HUDEP-2 (cell line): ENCODE measurements around the gene MAMSTR.
"Not testable (repeated sequence)": the region's sequence is repeated elsewhere in the genome, so short reads cannot be mapped to it uniquely, and the experiment has no call there.

Experiments
- DNase-seq, 76 experiments: peaks; one replicate each; lab custom pipeline; 2025; ENCODE audit not compliant: unreplicated experiment in 76 of 76; lab: John Stamatoyannopoulos, UW

Gene MAMSTR

DNA sequence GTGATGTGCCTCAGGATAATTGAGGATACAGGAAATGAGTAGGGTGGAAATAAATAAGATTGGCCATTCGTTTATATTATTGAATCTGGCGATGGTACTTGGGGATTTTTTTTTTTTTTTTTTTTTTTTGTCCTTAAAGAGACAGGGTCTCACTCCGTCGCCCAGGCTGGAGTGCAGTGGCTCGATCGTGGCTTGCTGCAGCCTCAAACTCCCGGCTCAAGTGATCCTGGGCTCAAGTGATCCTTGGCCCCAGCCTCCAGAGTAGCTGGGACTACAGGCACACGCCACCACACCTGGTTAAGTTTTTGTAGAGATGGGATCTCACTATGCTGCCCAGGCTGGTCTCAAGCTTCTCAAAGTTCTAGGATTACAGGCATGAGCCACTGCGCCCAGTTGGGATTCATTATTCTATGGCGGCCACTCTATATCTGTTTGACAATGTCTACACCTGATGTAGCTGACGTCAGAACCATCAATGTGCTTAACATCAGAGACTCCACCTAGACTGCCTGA, 2.7 kb upstream of the MAMSTR start:
- DNase-seq: no peak

DNA sequence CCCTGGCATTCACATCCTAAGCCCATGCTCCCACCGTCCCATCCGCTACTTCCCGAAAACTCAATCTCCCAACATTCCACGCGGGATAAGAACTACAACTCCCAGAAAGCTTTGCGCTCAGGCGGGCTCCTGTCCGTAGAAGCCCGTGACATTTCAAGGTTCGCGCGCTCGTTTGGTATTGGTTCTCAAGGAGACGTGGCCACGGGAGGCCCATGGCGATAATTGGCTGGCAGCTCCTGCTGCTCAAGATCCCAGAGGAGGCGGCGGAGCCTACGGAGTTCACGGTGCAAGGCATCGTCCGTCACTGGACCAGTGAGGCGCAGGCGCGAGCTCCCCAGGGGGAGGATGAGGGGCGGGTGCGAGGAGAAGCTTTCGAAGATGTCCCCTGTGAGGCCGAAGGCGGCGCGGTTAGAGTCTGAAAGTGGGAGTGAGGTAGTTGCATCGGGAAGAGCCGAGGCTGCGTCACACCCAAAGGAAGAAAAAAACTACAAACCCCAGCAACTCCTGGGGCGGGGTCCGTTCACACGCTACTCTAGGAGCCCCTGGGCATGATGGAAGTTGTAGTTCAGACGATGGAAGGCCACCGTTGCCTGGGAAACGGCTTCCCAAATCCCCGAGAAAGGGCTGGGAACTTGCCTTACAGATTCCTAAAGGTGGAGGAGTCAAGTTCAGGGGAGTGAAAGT, 1.2 kb upstream of the MAMSTR start:
- peak in 75 of 76 experiments; percentile 51 to 99 (median 97) for DNase-seq

DNA sequence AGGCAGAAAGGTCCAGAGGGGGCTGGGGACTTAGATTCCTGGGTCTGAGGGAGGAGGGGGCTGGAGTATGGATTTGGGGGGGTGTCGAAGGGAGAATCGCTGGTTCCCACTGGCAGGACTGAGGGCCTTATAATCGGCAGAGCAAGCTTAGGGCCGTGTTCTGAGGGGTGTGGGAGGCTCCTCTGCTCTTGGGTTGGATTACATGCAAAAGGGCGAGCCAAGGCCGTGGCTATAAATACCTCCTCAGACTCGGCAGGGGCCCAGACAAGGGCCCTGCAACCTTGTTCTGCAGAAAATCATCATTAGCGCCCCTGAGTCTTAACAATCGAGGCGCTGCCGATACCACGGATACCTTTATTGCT, 707 bp upstream of the MAMSTR start:
- DNase-seq: no peak

GRCh38 chr19:48718711-48719231, 754 bp downstream of the MAMSTR start:
- DNase-seq: no peak

DNA sequence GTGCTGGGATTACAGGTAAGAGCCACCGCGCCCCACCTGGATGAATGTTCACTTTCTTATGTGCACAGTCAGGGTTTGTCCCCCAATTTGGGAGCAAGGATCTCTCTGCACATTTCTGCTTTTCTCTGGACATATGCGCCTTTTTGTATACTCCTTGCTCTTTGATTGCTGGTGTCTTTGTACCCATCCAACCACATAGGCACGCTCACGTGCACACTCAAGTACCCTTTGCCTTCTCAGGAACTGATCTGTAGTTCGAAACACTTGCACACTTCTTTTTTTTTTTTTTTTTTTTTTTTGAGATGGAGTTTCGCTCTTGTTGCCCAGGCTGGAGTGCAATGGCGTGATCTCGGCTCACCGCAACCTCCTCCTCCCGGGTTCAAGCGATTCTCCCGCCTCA, 1.4 kb downstream of the MAMSTR start:
- not testable (repeated sequence) for DNase-seq

DNA sequence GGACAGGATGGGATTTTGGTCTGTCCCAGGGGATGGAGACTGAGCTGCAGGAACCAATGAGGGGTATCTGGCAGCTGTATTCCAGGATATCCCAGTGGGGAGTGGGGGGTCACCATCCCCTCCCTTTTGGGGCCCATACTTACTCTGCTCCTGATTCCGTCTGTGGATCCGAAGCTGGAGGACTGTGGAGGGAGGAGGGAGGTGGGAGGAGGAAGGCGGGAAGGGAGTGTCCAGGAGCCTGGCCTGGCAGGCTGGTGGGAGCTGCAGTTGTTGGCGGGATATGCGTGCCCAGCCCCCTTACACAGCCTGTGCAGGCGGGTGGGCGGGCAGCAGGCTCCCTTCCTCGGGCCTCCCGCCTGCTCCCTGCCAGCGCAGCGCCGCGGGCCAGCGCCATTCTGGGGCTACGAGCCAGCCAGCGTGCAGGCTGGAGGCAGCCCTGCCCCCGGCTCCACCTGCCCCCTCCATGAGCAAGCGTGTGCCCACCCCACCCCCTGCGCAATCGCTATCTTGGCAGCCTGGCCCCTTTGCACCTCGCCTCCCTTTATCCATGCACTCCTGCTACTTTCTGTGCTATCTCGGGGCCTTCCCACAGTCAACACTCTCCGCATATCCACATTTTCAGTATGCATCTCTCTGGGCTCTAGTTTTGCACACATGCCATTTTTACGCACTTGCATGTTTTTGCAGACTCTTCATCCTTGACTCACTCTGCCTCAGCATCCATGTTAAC, 2.8 kb downstream of the MAMSTR start:
- DNase-seq: peak in 18 of 76 experiments; percentile 8 to 49 (median 32)

DNA sequence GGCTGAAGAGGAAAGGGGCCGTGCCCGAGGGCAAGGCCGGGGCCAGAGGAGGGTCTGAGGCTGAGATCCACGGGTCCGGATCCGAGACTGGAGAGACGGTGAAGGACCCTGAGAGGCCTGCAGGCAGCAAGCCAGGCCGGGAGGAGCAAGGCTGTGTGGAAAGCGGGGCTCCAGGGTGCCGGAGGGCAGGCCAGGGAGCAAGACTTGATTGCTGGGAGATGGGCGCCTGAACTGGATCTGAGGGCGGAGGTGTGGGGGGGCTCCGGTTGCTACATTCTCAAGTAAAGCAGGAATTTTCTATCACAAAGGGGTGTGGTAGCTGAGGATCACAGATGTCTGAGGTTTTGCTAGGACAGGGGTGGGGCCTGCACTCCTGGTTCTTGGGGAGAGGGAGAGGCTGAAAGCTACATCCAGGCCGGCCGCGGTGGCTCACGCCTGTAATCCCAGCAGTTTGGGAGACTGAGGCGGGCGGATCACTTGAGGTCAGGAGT, 3.8 kb downstream of the MAMSTR start:
- DNase-seq: no peak

GRCh38 chr19:48714759-48715675, 4.5 kb downstream of the MAMSTR start:
- no peak for DNase-seq

GRCh38 chr19:48713864-48714755, 5.4 kb downstream of the MAMSTR start:
- peak; percentile 93 to 100 (median 99) for DNase-seq

DNA sequence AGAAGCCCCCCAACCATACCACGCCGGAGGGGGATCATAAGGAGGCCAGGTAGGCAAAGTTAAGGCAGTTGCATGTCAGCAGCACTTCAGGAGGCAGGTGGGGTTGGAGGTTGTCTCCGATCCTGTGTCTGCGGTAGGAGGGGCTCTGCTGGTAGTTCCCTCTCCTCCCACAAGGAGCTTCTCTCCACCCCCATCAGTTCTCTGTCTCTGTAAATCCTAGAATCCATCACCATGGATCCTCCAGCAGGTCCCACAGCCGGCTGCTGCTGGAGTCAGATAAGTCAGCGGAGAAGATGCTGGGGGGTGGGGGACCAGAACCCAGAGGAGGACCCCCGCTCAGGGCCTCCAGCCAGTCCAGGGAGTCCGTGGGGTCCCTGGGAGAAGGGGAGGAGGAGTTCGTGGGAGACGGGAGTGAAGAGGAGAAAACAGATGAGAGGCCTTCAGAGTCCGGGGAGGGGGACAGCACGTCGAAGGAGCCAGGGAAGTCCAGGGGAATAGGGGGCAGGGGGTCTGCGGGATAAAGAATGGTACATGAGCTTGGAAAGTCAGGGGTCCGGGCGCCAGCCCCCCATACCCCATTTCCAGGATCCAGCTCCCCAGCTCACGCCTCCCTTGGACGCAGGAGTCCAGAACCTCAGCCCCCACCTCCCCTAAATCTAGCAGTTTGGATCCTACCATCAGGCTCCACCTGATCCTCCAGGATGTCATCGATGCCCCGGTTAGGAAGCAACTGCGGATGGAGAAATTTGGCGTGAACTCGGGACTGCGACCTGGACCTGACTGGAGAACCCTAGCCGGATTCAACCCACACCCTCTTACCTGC, 6.3 kb downstream of the MAMSTR start:
- peak in 5 of 76 experiments; percentile 6 to 29 (median 10) for DNase-seq

DNA sequence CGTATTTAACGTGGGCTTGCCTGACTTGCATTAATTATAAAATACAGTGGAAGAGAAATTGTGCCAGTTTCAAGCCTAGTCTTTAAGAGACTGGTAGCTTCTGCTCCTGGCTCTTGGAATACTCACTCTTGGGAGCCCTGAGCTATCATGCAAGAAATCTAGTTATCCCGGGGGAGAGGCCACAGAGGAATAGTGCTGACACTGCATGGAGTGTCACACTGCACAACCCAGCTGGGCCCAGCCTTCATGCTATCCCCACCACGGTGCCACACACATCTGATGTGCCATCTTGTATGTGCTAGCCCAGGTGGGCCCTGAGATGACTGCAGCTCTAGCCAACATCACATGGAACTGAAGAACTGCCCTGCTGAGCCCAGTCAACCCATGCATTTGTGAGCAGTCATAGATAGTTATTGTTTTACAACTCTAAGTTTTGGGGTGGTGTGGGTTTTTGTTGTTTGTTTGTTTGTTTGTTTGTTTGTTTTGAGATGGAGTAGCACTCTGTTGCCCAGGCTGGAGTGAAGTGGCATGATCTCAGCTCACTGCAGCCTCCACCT, 8.3 kb downstream of the MAMSTR start:
- no peak for DNase-seq

GRCh38 chr19:48708471-48708870, 11.1 kb downstream of the MAMSTR start:
- DNase-seq: no peak

- DNase-seq: no peak
Measured at GRCh38 chr19:48705431-48705830, 14.1 kb downstream of the MAMSTR start.

- no peak for DNase-seq
Measured at GRCh38 chr19:48703316-48703715, 16.2 kb downstream of the MAMSTR start.

GRCh38 chr19:48702701-48703100, 16.8 kb downstream of the MAMSTR start:
- no peak for DNase-seq

GRCh38 chr19:48698046-48698445, 21.5 kb downstream of the MAMSTR start:
- peak in 71 of 76 experiments; percentile 54 to 95 (median 86) for DNase-seq

DNA sequence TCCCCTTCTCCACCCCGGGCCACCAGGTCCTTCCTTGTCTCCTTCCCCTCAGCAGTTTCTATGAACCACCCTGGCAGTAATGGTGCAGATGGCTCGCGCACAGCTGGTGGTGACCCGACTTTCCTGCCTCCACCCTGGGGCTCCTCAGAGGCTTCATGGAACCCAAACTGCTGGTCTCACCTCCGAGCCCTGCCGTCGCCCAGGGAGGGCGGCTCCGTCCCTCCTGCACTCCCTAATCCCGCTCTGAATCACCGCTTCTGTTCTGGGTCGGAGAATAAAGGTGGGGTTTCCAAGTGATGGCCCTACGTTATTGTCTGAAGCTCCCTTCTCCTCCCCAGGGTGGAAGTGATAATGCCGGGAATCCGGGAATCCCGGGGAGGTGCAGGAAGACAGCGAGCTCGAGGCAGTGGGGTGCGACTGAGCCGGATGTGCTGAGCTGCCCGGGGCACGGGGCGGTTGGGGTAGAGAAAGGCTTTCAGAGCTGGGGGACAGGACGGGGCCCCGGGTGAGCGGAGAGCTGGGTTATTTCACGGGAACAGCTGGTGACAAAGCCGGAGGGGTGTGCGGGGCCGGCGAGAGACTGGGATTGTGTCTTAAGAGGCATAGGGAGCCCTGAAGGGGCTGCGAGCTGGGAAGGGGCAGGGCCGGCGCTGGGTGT, 23.0 kb downstream of the MAMSTR start:
- DNase-seq: no peak
